ENCODE data around the gene ARID4B.

ARID4B gene

GRCh38 chr1:235341334-235341733 lies 13.4 kb upstream of the ARID4B start:
- H3K4me1 ChIP-seq (ENCODE audit: insufficient read depth, low read length) = peaks cover 8% of the 10 kb centered on the region
- H3K4me2 ChIP-seq (ENCODE audit: insufficient read depth, low read length) = no peak overlapping the region
- no peaks in the 10 kb centered on the region for H3K9me3 ChIP-seq (ENCODE audit: insufficient read depth, low read length, severe bottlenecking)
- no peaks in the 10 kb centered on the region for H3K27me3 ChIP-seq (ENCODE audit: insufficient read depth, low read length, poor library complexity)
- H3K27ac ChIP-seq (ENCODE audit: low read length) = no peak overlapping the region
- ATAC-seq (ENCODE audit: insufficient read depth, low read depth) (no peak), DNase-seq (no peak)
- H2AFZ ChIP-seq (ENCODE audit: low read depth, low read length) = no peak overlapping the region
- no peak overlapping the region for H3K9ac ChIP-seq (ENCODE audit: low read depth, low read length)
- H3K36me3 ChIP-seq (ENCODE audit: insufficient read depth, low read length) = peaks cover 40% of the 10 kb centered on the region
- H4K20me1 ChIP-seq (ENCODE audit: insufficient read depth, low read length) = no peaks in the 10 kb centered on the region
- peaks cover 15% of the 10 kb centered on the region for H3K79me2 ChIP-seq (ENCODE audit: insufficient read depth, low read length)
- no peak overlapping the region for H3K4me3 ChIP-seq (ENCODE audit: low read depth in 1 of 2, low read length in 2 of 2)
- TF ChIP-seq EZH2 (IDR thresholded peaks at IDR 0.05; ENCODE audit: borderline replicate concordance, low read depth, low read length, severe bottlenecking) = no peak
- TF ChIP-seq, protein P1, sequence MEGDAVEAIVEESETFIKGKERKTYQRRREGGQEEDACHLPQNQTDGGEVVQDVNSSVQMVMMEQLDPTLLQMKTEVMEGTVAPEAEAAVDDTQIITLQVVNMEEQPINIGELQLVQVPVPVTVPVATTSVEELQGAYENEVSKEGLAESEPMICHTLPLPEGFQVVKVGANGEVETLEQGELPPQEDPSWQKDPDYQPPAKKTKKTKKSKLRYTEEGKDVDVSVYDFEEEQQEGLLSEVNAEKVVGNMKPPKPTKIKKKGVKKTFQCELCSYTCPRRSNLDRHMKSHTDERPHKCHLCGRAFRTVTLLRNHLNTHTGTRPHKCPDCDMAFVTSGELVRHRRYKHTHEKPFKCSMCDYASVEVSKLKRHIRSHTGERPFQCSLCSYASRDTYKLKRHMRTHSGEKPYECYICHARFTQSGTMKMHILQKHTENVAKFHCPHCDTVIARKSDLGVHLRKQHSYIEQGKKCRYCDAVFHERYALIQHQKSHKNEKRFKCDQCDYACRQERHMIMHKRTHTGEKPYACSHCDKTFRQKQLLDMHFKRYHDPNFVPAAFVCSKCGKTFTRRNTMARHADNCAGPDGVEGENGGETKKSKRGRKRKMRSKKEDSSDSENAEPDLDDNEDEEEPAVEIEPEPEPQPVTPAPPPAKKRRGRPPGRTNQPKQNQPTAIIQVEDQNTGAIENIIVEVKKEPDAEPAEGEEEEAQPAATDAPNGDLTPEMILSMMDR (IDR thresholded peaks at IDR 0.05; ENCODE audit: borderline replicate concordance, extremely low read depth, low read length, poor library complexity, severe bottlenecking) = no peak

- no peak overlapping the region for H3K4me3 ChIP-seq (ENCODE audit: low read depth in 1 of 2, low read length in 2 of 2)
- DNase-seq = no peak
- H3K9me3 ChIP-seq (ENCODE audit: insufficient read depth, low read length, severe bottlenecking) = no peaks in the 10 kb centered on the region
- TF ChIP-seq, protein P1 (IDR thresholded peaks at IDR 0.05; ENCODE audit: borderline replicate concordance, extremely low read depth, low read length, poor library complexity, severe bottlenecking) = peak; percentile 28
- no peak for TF ChIP-seq EZH2 (IDR thresholded peaks at IDR 0.05; ENCODE audit: borderline replicate concordance, low read depth, low read length, severe bottlenecking)
- H3K27me3 ChIP-seq (ENCODE audit: insufficient read depth, low read length, poor library complexity) = no peaks in the 10 kb centered on the region
- no peak overlapping the region for H3K9ac ChIP-seq (ENCODE audit: low read depth, low read length)
- H3K79me2 ChIP-seq (ENCODE audit: insufficient read depth, low read length) = peaks cover 29% of the 10 kb centered on the region
- ATAC-seq (ENCODE audit: insufficient read depth, low read depth) = no peak
- H3K4me2 ChIP-seq (ENCODE audit: insufficient read depth, low read length) = no peak overlapping the region
- H3K4me1 ChIP-seq (ENCODE audit: insufficient read depth, low read length) = peaks cover 22% of the 10 kb centered on the region
- H3K36me3 ChIP-seq (ENCODE audit: insufficient read depth, low read length) = peaks cover 53% of the 10 kb centered on the region
- no peaks in the 10 kb centered on the region for H4K20me1 ChIP-seq (ENCODE audit: insufficient read depth, low read length)
- H3K27ac ChIP-seq (ENCODE audit: low read length) = no peak overlapping the region
- H2AFZ ChIP-seq (ENCODE audit: low read depth, low read length) = no peak overlapping the region
Measured at GRCh38 chr1:235339746-235340145, 11.8 kb upstream of the ARID4B start.

- H4K20me1 ChIP-seq (ENCODE audit: insufficient read depth, low read length) = peaks cover 8% of the 10 kb centered on the region; the same call in 1 of the 2 replicates
- ATAC-seq (ENCODE audit: insufficient read depth, low read depth) (peak; percentile 98), DNase-seq (peak; percentile 52)
- H3K79me2 ChIP-seq (ENCODE audit: insufficient read depth, low read length) = peaks cover 57% of the 10 kb centered on the region
- peak overlapping the region; percentile 66 for H3K27ac ChIP-seq (ENCODE audit: low read length)
- TF ChIP-seq, protein P1 (IDR thresholded peaks at IDR 0.05; ENCODE audit: borderline replicate concordance, extremely low read depth, low read length, poor library complexity, severe bottlenecking) = no peak
- no peak for TF ChIP-seq EZH2 (IDR thresholded peaks at IDR 0.05; ENCODE audit: borderline replicate concordance, low read depth, low read length, severe bottlenecking)
- H3K36me3 ChIP-seq (ENCODE audit: insufficient read depth, low read length) = peaks cover 49% of the 10 kb centered on the region
- H3K9ac ChIP-seq (ENCODE audit: low read depth, low read length) = peak overlapping the region; percentile 23; the same call in 1 of the 2 replicates
- peaks cover 29% of the 10 kb centered on the region for H3K4me1 ChIP-seq (ENCODE audit: insufficient read depth, low read length)
- H3K4me2 ChIP-seq (ENCODE audit: insufficient read depth, low read length) = peak overlapping the region; percentile 45; the same call in 1 of the 2 replicates
- H3K4me3 ChIP-seq (ENCODE audit: low read depth in 1 of 2, low read length in 2 of 2) = 0 out of 4 replicates have a peak overlapping the region, but pooled peaks of 1 of the 2 experiments have one; percentile 30
- no peaks in the 10 kb centered on the region for H3K9me3 ChIP-seq (ENCODE audit: insufficient read depth, low read length, severe bottlenecking)
- no peak overlapping the region for H2AFZ ChIP-seq (ENCODE audit: low read depth, low read length)
- no peaks in the 10 kb centered on the region for H3K27me3 ChIP-seq (ENCODE audit: insufficient read depth, low read length, poor library complexity)
Measured at GRCh38 chr1:235336903-235337302, 8.9 kb upstream of the ARID4B start.

Data from DND-41 (cell line).